ENCODE data around the gene ALDH1B1.

DNA sequence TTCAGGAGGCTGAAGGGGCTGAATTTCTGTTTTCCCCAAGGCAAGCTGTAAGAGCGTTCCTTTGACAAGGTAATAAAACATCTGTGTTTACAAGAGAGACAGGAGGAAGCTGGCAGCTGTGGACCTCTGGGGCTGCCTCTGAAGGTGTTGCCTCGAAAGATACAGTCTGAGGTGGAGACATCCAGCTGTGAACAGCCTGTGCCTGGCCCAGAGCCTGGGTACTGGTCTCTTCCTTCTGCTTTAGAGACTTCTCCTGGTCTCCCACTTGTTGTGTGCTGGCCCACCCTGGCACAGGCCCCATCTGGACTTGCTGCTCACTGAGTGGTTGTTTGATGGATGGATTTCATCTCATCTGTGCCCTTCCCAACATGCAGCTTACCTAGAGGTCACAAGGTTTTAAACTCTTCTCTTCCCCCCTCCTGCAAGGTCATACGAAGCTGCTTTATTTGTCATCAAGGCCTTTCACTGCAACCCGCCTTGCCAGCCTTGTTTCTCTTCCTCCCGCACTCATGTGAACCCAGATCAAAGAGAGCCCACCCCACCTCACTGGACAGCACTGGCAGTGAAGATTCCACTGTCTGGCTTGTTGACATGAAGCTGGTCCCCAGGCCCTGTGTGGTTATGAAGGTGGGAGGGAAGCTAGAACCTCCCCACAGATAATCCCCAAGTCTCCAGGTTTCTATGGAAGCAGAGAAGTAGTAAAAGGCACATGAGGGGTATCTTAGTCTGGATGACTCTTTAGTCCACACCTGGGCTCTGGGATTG, 35.0 kb upstream of the ALDH1B1 start:
- TF ChIP-seq, protein P1, sequence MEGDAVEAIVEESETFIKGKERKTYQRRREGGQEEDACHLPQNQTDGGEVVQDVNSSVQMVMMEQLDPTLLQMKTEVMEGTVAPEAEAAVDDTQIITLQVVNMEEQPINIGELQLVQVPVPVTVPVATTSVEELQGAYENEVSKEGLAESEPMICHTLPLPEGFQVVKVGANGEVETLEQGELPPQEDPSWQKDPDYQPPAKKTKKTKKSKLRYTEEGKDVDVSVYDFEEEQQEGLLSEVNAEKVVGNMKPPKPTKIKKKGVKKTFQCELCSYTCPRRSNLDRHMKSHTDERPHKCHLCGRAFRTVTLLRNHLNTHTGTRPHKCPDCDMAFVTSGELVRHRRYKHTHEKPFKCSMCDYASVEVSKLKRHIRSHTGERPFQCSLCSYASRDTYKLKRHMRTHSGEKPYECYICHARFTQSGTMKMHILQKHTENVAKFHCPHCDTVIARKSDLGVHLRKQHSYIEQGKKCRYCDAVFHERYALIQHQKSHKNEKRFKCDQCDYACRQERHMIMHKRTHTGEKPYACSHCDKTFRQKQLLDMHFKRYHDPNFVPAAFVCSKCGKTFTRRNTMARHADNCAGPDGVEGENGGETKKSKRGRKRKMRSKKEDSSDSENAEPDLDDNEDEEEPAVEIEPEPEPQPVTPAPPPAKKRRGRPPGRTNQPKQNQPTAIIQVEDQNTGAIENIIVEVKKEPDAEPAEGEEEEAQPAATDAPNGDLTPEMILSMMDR (IDR thresholded peaks at IDR 0.05): no peak
- TF ChIP-seq POLR2A (IDR thresholded peaks at IDR 0.05): no peak

Data from uterus (tissue), 2 donors.